ENCODE measurements around the gene ILF3. TPM values are rescaled to one million over a fixed set of nuclear protein-coding genes. Genes with fewer than 3 reads are reported as not detected.

ILF3 gene
- total RNA-seq, 1 donor from 2014 or later = 223 TPM

GRCh38 chr19:10624585-10624984, 29.6 kb upstream of the ILF3 start:
- H3K27me3 Mint-ChIP-seq (ENCODE audit: unreplicated experiment) = no peaks in the 10 kb centered on the region
- no peaks in the 10 kb centered on the region for H3K9me3 Mint-ChIP-seq (ENCODE audit: unreplicated experiment)
- H3K4me3 Mint-ChIP-seq (ENCODE audit: unreplicated experiment) = peak overlapping the region; percentile 70

GRCh38 chr19:10625003-10625761, 29.0 kb upstream of the ILF3 start, which contains the start of gene SLC44A2:
Gene SLC44A2, plus strand, starts transcription at chr19:10625553. Its CDS starts 81 bp downstream, at chr19:10625634.
- no peaks in the 10 kb centered on the region for H3K9me3 Mint-ChIP-seq (ENCODE audit: unreplicated experiment)
- DNase-seq (ENCODE audit: extremely low spot score, unreplicated experiment) = peak; percentile 94
- H3K4me1 Mint-ChIP-seq (ENCODE audit: unreplicated experiment) = peaks cover 28% of the 10 kb centered on the region
- H3K27me3 Mint-ChIP-seq (ENCODE audit: unreplicated experiment) = no peaks in the 10 kb centered on the region
- peaks cover 11% of the 10 kb centered on the region for H3K36me3 Mint-ChIP-seq (ENCODE audit: unreplicated experiment)
- TF ChIP-seq, protein P1, sequence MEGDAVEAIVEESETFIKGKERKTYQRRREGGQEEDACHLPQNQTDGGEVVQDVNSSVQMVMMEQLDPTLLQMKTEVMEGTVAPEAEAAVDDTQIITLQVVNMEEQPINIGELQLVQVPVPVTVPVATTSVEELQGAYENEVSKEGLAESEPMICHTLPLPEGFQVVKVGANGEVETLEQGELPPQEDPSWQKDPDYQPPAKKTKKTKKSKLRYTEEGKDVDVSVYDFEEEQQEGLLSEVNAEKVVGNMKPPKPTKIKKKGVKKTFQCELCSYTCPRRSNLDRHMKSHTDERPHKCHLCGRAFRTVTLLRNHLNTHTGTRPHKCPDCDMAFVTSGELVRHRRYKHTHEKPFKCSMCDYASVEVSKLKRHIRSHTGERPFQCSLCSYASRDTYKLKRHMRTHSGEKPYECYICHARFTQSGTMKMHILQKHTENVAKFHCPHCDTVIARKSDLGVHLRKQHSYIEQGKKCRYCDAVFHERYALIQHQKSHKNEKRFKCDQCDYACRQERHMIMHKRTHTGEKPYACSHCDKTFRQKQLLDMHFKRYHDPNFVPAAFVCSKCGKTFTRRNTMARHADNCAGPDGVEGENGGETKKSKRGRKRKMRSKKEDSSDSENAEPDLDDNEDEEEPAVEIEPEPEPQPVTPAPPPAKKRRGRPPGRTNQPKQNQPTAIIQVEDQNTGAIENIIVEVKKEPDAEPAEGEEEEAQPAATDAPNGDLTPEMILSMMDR (IDR thresholded peaks at IDR 0.05) = no peak
- peak within 1 kb of the TSS; percentile 87 for H3K27ac Mint-ChIP-seq (ENCODE audit: unreplicated experiment)
- H3K4me3 Mint-ChIP-seq (ENCODE audit: unreplicated experiment) = peak within 1 kb of the TSS; percentile 70

More at GRCh38 chr19:10624585-10624984, 29.6 kb upstream of the ILF3 start:
- H3K36me3 Mint-ChIP-seq (ENCODE audit: unreplicated experiment) = peaks cover 11% of the 10 kb centered on the region
- H3K27ac Mint-ChIP-seq (ENCODE audit: unreplicated experiment) = peak overlapping the region; percentile 87
- peaks cover 28% of the 10 kb centered on the region for H3K4me1 Mint-ChIP-seq (ENCODE audit: unreplicated experiment)
- DNase-seq (ENCODE audit: extremely low spot score, unreplicated experiment) = no peak
- TF ChIP-seq, protein P1 (IDR thresholded peaks at IDR 0.05) = no peak

DNA sequence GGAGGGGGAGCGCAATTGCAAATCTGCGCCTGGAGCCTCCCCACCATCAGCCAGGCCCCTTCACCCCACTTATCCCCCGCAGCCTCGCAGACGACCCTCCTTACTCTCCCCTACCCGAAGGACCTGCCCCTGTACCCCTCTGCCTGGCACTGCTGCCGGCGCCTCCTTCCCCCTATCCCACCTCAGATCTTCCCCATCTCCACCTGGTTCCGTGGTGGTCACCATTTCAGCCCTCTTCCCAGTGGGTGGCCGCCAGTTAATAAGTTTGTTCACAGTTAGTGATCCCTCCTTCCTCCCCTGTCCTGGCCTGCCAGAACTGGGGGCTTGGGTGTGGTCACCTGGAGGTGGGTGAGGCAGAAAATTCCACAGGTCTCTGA, 28.4 kb upstream of the ILF3 start:
- no peaks in the 10 kb centered on the region for H3K9me3 Mint-ChIP-seq (ENCODE audit: unreplicated experiment)

DNA sequence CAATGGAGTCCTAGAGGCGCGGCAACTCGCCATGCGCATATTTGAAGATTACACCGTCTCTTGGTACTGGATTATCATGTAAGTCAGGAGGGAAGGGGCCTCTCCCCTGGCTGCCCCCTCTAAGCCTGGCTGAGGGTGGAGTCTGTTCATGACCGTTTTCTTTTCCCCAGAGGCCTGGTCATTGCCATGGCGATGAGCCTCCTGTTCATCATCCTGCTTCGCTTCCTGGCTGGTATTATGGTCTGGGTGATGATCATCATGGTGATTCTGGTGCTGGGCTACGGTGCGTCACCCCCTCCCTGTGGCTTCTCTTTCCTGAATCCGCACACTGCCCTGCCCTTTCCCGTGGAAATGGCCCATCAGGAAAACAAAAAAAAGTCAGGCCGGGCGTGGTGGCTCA, 22.3 kb upstream of the ILF3 start:
- no peaks in the 10 kb centered on the region for H3K4me1 Mint-ChIP-seq (ENCODE audit: unreplicated experiment)
- H3K36me3 Mint-ChIP-seq (ENCODE audit: unreplicated experiment) = peaks cover 40% of the 10 kb centered on the region
- H3K27me3 Mint-ChIP-seq (ENCODE audit: unreplicated experiment) = no peaks in the 10 kb centered on the region
- H3K27ac Mint-ChIP-seq (ENCODE audit: unreplicated experiment) = no peak overlapping the region
- no peak for DNase-seq (ENCODE audit: extremely low spot score, unreplicated experiment)
- TF ChIP-seq, protein P1 (IDR thresholded peaks at IDR 0.05) = no peak
- H3K4me3 Mint-ChIP-seq (ENCODE audit: unreplicated experiment) = no peak overlapping the region
- H3K9me3 Mint-ChIP-seq (ENCODE audit: unreplicated experiment) = no peaks in the 10 kb centered on the region

More for the DNA sequence above, 28.4 kb upstream of the ILF3 start:
- H3K27me3 Mint-ChIP-seq (ENCODE audit: unreplicated experiment) = no peaks in the 10 kb centered on the region
- H3K4me3 Mint-ChIP-seq (ENCODE audit: unreplicated experiment) = peak overlapping the region; percentile 70
- TF ChIP-seq, protein P1 (IDR thresholded peaks at IDR 0.05) = no peak
- H3K36me3 Mint-ChIP-seq (ENCODE audit: unreplicated experiment) = peaks cover 11% of the 10 kb centered on the region
- peak overlapping the region; percentile 87 for H3K27ac Mint-ChIP-seq (ENCODE audit: unreplicated experiment)
- H3K4me1 Mint-ChIP-seq (ENCODE audit: unreplicated experiment) = peaks cover 28% of the 10 kb centered on the region
- no peak for DNase-seq (ENCODE audit: extremely low spot score, unreplicated experiment)

DNA sequence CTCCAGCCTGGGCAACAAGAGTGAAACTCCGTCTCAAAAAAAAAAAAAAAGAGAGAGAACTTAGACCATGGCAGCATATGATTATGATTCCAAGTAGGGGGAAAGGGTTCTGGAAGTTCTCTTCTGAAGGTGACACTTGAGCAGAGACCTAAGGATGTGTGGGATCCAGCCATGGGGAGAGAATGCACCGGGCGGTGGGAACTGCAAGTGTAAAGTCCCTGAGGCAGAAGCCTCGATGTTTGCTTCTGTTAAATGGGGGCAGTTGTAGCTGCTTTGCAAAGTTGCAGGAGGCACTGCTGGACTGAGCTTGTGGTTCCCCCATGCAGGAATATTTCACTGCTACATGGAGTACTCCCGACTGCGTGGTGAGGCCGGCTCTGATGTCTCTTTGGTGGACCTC, 19.7 kb upstream of the ILF3 start:
- TF ChIP-seq, protein P1 (IDR thresholded peaks at IDR 0.05) = no peak
- peaks cover 45% of the 10 kb centered on the region for H3K36me3 Mint-ChIP-seq (ENCODE audit: unreplicated experiment)
- H3K27ac Mint-ChIP-seq (ENCODE audit: unreplicated experiment) = no peak overlapping the region
- no peaks in the 10 kb centered on the region for H3K9me3 Mint-ChIP-seq (ENCODE audit: unreplicated experiment)
- H3K4me1 Mint-ChIP-seq (ENCODE audit: unreplicated experiment) = no peaks in the 10 kb centered on the region
- no peaks in the 10 kb centered on the region for H3K27me3 Mint-ChIP-seq (ENCODE audit: unreplicated experiment)
- DNase-seq (ENCODE audit: extremely low spot score, unreplicated experiment) = no peak
- H3K4me3 Mint-ChIP-seq (ENCODE audit: unreplicated experiment) = no peak overlapping the region

Measured in osteocyte (in vitro differentiated cells).